ENCODE results near the gene CAPNS2.

GRCh38 chr16:55521792-55522191 lies 44.7 kb upstream of the CAPNS2 start:
- TF ChIP-seq CTCF (conservative IDR thresholded peaks at IDR 0.05 in 1 of 2, IDR thresholded peaks at IDR 0.05 in 1 of 2; ENCODE audit: extremely low read depth in 1 of 2, insufficient read depth in 1 of 2, low read depth in 1 of 2, low read length in 2 of 2) (no peak), EZH2 (IDR thresholded peaks at IDR 0.05; ENCODE audit: borderline replicate concordance, low read length) (no peak)

Measured in mammary epithelial cell (primary cell).